HCT116 (cell line): ENCODE data around the gene PIAS2. TPM values are rescaled to one million over a fixed set of nuclear protein-coding genes. Genes with fewer than 3 reads are reported as not detected.

Experiments used
- ATAC-seq: fragments of 200-7000 bp; cut with Tn5 transposase; 2 replicates; pipeline ENCODE4 v1.9.1; 2020; ENCODE audit warnings: mild to moderate bottlenecking, moderate library complexity
- BruUV-seq: library from RNA; stranded (reverse); fragments of 400-500 nt; replicated peaks from 2 replicates; lab custom pipeline; 2021; lab: Mats Ljungman, UMichigan
- CTCF ChIA-PET: fragments of 300-600 bp; sonication (Branson Sonifier 250); formaldehyde crosslinking; loops from one replicate; lab custom pipeline; 2021; ENCODE audit warnings: antibody characterized with exemption; lab: Charles Lee
- POLR2A ChIA-PET: fragments of 300-600, 350-600 bp; sonication (Branson Sonifier 250); formaldehyde crosslinking; loops from one replicate; lab custom pipeline; 2021; ENCODE audit warnings: antibody characterized with exemption; lab: Charles Lee
- RAD21 ChIA-PET, 2 experiments: fragments of 300-600 bp; sonication (Branson Sonifier 250); formaldehyde crosslinking; loops; one replicate each; lab custom pipeline; 2023; ENCODE audit warnings: low total read pairs in 2 of 2; ENCODE audit not compliant: uncharacterized antibody in 2 of 2, unreplicated experiment in 2 of 2, low non-redundant PET in 1 of 2; lab: Charles Lee
- DNase-seq: peaks from one replicate; pipeline ENCODE4 v3.0.0-alpha.2; 2010; ENCODE audit warnings: low read depth, low spot score
- H2AFZ ChIP-seq: fragments of 200-600 bp; shearing (Covaris generic), sonication (generic); 2 replicates; pipeline ENCODE4 v1.6.1; 2017; ENCODE audit warnings: low read depth, mixed run types, mixed read lengths, antibody characterized with exemption, low read length; ENCODE audit not compliant: poor library complexity, severe bottlenecking
- H3K27ac ChIP-seq: 2 replicates; pipeline ENCODE4 v1.5.1; 2012; ENCODE audit warnings: low read depth, low read length
- H3K27me3 ChIP-seq: fragments of 200-600 bp; sonication (generic); 2 replicates; pipeline ENCODE4 v1.6.1; 2016; ENCODE audit warnings: mixed run types, low read length, mixed read lengths; ENCODE audit not compliant: insufficient read depth
- H3K36me3 ChIP-seq, 2 experiments: fragments of 200-500 bp in 1 of 2; fragments of 200-600 bp in 1 of 2; sonication (Bioruptor generic) in 1 of 2; sonication (generic) in 1 of 2; 2 replicates each; pipeline versions ENCODE4 v1.5.1 to v1.6.1; 2014 to 2016; ENCODE audit warnings: low read length in 2 of 2, inconsistent platforms in 1 of 2, mixed read lengths in 1 of 2, mixed run types in 1 of 2; ENCODE audit not compliant: insufficient read depth in 2 of 2, control insufficient read depth in 1 of 2
- H3K4me1 ChIP-seq, 2 experiments: fragments of 200-600 bp in 1 of 2; sonication (generic) in 1 of 2; 2 replicates each; pipeline versions ENCODE4 v1.5.1 to v1.6.1; 2012 to 2017; ENCODE audit warnings: low read length in 2 of 2, inconsistent platforms in 1 of 2, mild to moderate bottlenecking in 1 of 2, mixed read lengths in 1 of 2, mixed run types in 1 of 2, moderate library complexity in 1 of 2; ENCODE audit not compliant: insufficient read depth in 2 of 2, control insufficient read depth in 1 of 2
- H3K4me2 ChIP-seq: fragments of 200-600 bp; sonication (generic); 2 replicates; pipeline ENCODE4 v1.6.1; 2017; ENCODE audit warnings: mixed run types, low read length, mixed read lengths
- H3K4me3 ChIP-seq, 2 experiments: fragments of 200-600 bp in 1 of 2; sonication (generic) in 1 of 2; replicated peaks in 1 of 2; 2 replicates each; pipeline ENCODE4 v1.5.1; 2011 to 2016; ENCODE audit warnings: low read length in 2 of 2, control low read depth in 1 of 2, low read depth in 1 of 2, mild to moderate bottlenecking in 1 of 2, mixed read lengths in 1 of 2, mixed run types in 1 of 2
- H3K79me2 ChIP-seq: fragments of 200-600 bp; sonication (generic); 2 replicates; pipeline ENCODE4 v1.6.1; 2017; ENCODE audit warnings: mild to moderate bottlenecking, mixed run types, low read length, moderate library complexity, mixed read lengths; ENCODE audit not compliant: insufficient read depth
- H3K9ac ChIP-seq: fragments of 200-600 bp; sonication (generic); 2 replicates; pipeline ENCODE4 v1.6.1; 2016; ENCODE audit warnings: low read length, mixed read lengths
- H3K9me2 ChIP-seq: fragments of 200-600 bp; sonication (generic), shearing (Covaris generic); 2 replicates; pipeline ENCODE4 v1.6.1; 2017; ENCODE audit warnings: mixed run types, mild to moderate bottlenecking, moderate library complexity; ENCODE audit not compliant: insufficient read depth
- H3K9me3 ChIP-seq, 2 experiments: fragments of 200-500 bp in 1 of 2; fragments of 200-600 bp in 1 of 2; sonication (Bioruptor generic) in 1 of 2; sonication (generic) in 1 of 2; 2 replicates each; pipeline ENCODE4 v1.6.1; 2014 to 2017; ENCODE audit warnings: low read length in 2 of 2, mixed read lengths in 2 of 2, inconsistent platforms in 1 of 2, low read depth in 1 of 2, mild to moderate bottlenecking in 1 of 2, mixed run types in 1 of 2, moderate library complexity in 1 of 2; ENCODE audit not compliant: control insufficient read depth in 1 of 2, insufficient read depth in 1 of 2
- H4K20me1 ChIP-seq: fragments of 200-600 bp; sonication (generic), shearing (Covaris generic); 2 replicates; pipeline ENCODE4 v1.6.1; 2017; ENCODE audit warnings: mixed run types, mild to moderate bottlenecking, moderate library complexity; ENCODE audit not compliant: insufficient read depth
- ATF3 ChIP-seq: IDR thresholded peaks from 2 replicates; pipeline ENCODE4 v1.6.1; 2012
- CBX3 ChIP-seq: IDR thresholded peaks from 2 replicates; pipeline ENCODE4 v1.6.1; 2012; ENCODE audit warnings: low read depth
- CEBPB ChIP-seq: IDR thresholded peaks from 2 replicates; pipeline ENCODE4 v1.6.1; 2012; ENCODE audit warnings: low read depth
- EGR1 ChIP-seq: IDR thresholded peaks from 2 replicates; pipeline ENCODE4 v1.6.1; 2012; ENCODE audit warnings: low read depth
- ELF1 ChIP-seq: IDR thresholded peaks from 2 replicates; pipeline ENCODE4 v1.6.1; 2012; ENCODE audit warnings: low read depth, borderline replicate concordance
- EZH2 ChIP-seq: fragments of 200-600 bp; sonication (generic); IDR thresholded peaks from 2 replicates; pipeline ENCODE4 v1.6.1; 2017; ENCODE audit warnings: antibody characterized with exemption, mixed run types
- FOSL1 ChIP-seq: IDR thresholded peaks from 2 replicates; pipeline ENCODE4 v1.6.1; 2012; ENCODE audit warnings: low read depth
- JUND ChIP-seq: IDR thresholded peaks from 2 replicates; pipeline ENCODE4 v1.6.1; 2012
- MAX ChIP-seq: IDR thresholded peaks from 2 replicates; pipeline ENCODE4 v1.6.1; 2012
- POLR2A ChIP-seq: IDR thresholded peaks from 2 replicates; pipeline ENCODE4 v1.7.0; 2011; ENCODE audit warnings: borderline replicate concordance; ENCODE audit not compliant: insufficient read depth, insufficient read length; ENCODE audit errors: extremely low read depth
- POLR2AphosphoS5 ChIP-seq: IDR thresholded peaks from 2 replicates; pipeline ENCODE4 v1.6.1; 2011; ENCODE audit warnings: mild to moderate bottlenecking, low read depth, low read length, moderate library complexity
- RAD21 ChIP-seq: IDR thresholded peaks from 2 replicates; pipeline ENCODE4 v1.6.1; 2012; ENCODE audit warnings: low read depth, mild to moderate bottlenecking
- REST ChIP-seq: IDR thresholded peaks from 2 replicates; pipeline ENCODE4 v1.6.1; 2012; ENCODE audit warnings: low read depth
- SIN3A ChIP-seq: IDR thresholded peaks from 2 replicates; pipeline ENCODE4 v1.6.1; 2012; ENCODE audit warnings: low read depth
- SP1 ChIP-seq: IDR thresholded peaks from 2 replicates; pipeline ENCODE4 v1.6.1; 2012; ENCODE audit warnings: low read depth
- SRF ChIP-seq: IDR thresholded peaks from 2 replicates; pipeline ENCODE4 v1.6.1; 2012; ENCODE audit warnings: low read depth
- TCF7L2 ChIP-seq: IDR thresholded peaks from 2 replicates; pipeline ENCODE4 v1.7.0; 2011; ENCODE audit warnings: borderline replicate concordance, inconsistent platforms; ENCODE audit not compliant: insufficient read depth, insufficient read length; ENCODE audit errors: extremely low read depth
- YY1 ChIP-seq: IDR thresholded peaks from 2 replicates; pipeline ENCODE4 v1.6.1; 2011; ENCODE audit warnings: low read length, low read depth, moderate library complexity, mild to moderate bottlenecking; ENCODE audit not compliant: insufficient replicate concordance; ENCODE audit errors: extremely low read depth
- ZBTB33 ChIP-seq: IDR thresholded peaks from 2 replicates; pipeline ENCODE4 v1.6.1; 2011; ENCODE audit warnings: mild to moderate bottlenecking, low read length, moderate library complexity; ENCODE audit not compliant: insufficient replicate concordance; ENCODE audit errors: extremely low read depth
- ZNF274 ChIP-seq: fragments of 200-500 bp; sonication (Bioruptor generic); IDR thresholded peaks from 2 replicates; pipeline ENCODE4 v1.6.1; 2014; ENCODE audit warnings: mild to moderate bottlenecking, low read depth, low read length, inconsistent platforms
- intact Hi-C: fragments of 100-400 bp; cut with micrococcal nuclease; formaldehyde crosslinking; loops from 2 replicates; pipeline ENCODE4 v1.10.0; 2022
- total RNA-seq: library from RNA; stranded (reverse); gene quantifications from one replicate; pipeline ENCODE4 v1.2.1, GENCODE V29; 2021; ENCODE audit not compliant: unreplicated experiment

Gene PIAS2
- total RNA-seq, 1 experiment from 2014 or later: 31.7 TPM

GRCh38 chr18:46754661-46755292, 162.5 kb downstream of the PIAS2 start:
- intact Hi-C loops: no loop called here
- Histone ChIP-seq H3K4me1 (no peaks in the 10 kb centered on the region), H3K9me2 (no peaks in the 10 kb centered on the region), H3K36me3 (no peaks in the 10 kb centered on the region), H2AFZ (no peak overlapping the region), H3K79me2 (no peaks in the 10 kb centered on the region), H3K9me3 (no peaks in the 10 kb centered on the region), H3K9ac (no peak overlapping the region), H3K27me3 (no peaks in the 10 kb centered on the region), H3K4me3 (no peak overlapping the region), H3K27ac (no peak overlapping the region), H3K4me2 (no peak overlapping the region), H4K20me1 (no peaks in the 10 kb centered on the region)
- ATAC-seq: no peak
- TF ChIP-seq SP1: no peak
- no peak for TF ChIP-seq SIN3A
- TF ChIP-seq EZH2: no peak
- no peak for TF ChIP-seq ATF3
- no peak for TF ChIP-seq EGR1
- TF ChIP-seq ZNF274: no peak
- TF ChIP-seq SRF: no peak
- TF ChIP-seq ELF1: no peak
- TF ChIP-seq POLR2AphosphoS5: no peak
- no peak for TF ChIP-seq YY1
- TF ChIP-seq CEBPB: no peak
- no peak for TF ChIP-seq REST
- no peak for TF ChIP-seq ZBTB33
- TF ChIP-seq TCF7L2: no peak
- TF ChIP-seq CBX3: no peak
- TF ChIP-seq RAD21: no peak
- no peak for TF ChIP-seq JUND
- TF ChIP-seq MAX: no peak
- no peak for TF ChIP-seq POLR2A
- no peak for TF ChIP-seq FOSL1
- DNase-seq: no peak
- BruUV-seq: no TSS peak
- RAD21 ChIA-PET: no interaction called here
- POLR2A ChIA-PET: no interaction called here
- CTCF ChIA-PET: no interaction called here
